DMS153 (cell line): ENCODE results near the gene ACOT12.

Experiments
- DNase-seq: peaks from one replicate; lab custom pipeline; 2025; lab: John Stamatoyannopoulos, UW

ACOT12 gene

DNA sequence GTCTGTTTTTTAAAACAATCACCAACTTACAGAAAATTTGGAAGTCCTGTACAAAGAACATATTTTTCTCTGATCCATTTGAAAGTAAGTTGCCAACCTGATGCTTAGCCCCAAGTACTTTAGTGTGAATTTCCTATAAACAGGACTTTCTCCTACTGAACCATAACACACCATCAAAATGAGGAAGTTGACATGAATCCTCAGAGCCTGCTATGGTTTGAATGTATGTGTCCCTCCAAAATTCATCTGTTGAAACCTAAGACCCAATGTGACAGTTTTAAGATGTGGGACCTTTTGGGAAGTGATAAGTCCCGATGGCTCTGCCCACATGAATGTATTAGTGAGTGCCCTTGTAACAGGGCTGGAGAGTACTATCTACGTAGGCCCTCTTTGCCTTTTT, 6.4 kb upstream of the ACOT12 start:
- DNase-seq = no peak

DNA sequence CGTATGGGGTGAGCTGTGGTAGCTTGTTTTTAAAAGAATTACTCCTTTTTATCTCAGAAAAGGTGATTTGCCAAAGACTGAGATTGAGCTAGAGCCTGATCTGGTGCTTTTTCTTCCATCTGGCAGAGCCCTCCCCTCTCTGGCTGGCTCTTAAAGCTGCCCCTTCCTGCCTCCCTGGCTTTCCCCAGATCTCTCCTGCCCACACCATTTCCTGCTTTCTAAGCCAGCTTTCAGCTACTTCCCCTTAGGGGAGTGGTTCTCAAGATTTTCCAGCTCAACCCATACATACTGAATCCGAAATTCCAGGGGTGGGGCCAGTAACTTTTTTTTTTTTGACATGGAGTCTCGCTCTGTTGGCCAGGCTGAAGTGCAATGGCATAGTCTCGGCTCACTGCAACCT, 4.8 kb upstream of the ACOT12 start:
- no peak for DNase-seq

DNA sequence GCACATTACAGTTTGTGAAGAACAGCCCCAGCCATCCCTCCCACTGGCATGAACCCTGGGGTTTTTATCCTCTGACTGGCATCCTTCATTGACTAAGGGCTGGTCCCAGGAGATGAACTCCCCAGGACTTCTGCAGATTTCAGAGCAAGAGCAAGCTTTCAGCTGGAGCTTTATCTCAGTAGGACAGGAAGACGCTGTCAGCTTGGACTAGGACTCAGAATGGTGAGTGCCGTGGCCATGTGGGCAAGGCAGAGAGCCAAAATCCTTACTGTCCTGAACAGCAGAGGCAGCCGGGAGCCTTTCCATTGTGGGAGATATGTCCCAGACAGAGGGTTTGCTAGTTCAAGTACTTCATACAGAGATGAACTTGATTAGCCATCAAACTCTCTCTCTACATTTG, 3.2 kb upstream of the ACOT12 start:
- no peak for DNase-seq

DNA sequence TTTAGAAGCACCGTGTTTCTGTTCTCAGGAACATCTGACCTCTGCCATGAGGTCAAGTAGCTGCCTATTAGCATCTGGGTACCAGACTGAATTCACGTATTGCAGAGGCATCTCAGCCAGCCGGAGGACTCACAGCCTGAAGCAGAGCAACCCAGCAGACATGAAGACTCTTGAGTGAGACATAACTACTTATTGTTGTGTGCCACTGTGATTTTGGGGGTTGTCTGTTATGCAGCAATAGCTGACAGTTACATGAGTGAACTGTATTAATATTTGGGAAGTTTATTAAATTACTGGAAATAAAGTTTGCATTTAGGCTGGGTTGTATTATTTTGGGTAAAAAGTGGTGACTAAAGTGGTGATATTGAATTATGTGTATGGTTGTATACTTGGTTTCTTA, 1.3 kb upstream of the ACOT12 start:
- DNase-seq = no peak

DNA sequence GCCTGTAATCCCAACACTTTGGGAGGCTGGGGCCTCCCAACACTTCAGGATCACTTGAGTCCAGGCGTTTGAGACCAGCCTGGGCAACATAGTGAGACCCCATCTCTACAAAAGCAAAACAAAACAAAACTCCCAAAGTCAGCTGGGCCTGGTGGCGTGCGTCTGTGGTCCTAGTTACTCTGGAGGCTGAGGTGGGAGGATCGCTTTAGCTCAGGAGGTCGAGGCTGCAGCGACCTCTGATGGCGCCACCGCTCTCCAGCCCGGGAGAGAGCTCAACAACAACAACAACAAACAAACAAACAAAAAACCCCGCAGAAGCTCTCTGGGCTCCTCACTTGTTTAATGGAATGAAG, 528 bp downstream of the ACOT12 start:
- no peak for DNase-seq

DNA sequence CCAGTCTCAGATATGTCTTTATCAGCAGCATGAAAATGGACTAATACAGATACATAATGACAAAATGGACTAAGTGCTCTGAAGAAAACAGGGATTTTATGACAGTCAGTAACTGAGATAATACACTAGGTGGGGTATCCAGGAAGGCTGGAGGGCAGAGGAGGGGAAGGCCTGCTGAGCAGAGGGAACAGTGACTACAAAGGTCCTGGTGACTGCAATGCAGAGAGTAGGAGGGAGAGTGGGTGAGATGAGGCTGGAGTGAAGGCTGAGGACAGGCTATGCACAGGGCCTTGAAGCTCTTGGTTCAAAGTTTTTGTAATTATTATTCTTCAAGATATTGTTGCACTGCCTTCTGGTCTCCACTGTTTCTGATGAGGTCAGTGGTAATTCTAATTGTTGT, 4.9 kb downstream of the ACOT12 start:
- no peak for DNase-seq

DNA sequence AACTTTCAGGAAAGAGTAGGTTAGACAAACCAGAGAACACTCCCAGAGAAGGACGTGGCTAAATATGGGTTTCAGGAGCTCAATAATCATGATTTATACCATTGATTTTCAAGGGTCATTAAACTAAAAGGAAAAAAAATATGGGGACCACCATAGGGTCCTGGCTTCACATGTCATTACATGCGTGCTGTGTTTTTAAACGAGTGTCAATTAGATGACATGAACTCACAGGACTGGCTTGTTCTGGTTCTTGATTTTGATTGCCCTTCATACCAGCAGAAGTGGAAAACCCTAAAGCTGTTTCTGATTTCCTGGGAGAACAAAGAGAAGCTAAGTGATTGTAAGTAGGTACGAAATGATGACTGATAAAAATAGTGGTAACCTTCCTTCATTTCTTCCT, 5.8 kb downstream of the ACOT12 start:
- DNase-seq = no peak

DNA sequence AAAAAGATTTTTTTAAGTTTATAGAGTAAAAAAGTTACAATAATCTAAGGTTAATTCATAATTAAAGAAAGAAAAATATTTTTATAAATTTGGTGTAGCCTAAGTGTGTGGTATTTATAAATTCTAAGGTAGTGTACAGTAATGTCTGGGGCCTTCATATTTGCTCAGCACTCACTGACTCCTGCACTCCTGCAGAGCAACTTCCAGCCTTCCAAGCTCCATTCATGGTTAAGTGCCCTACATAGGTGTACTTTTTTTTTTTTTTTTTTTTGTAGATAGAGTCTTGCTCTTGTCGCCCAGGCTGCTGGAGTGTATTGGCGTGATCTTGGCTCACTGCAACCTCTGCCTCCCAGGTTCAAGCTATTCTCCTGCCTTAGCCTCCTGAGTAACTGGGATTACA, 10.1 kb downstream of the ACOT12 start:
- no peak for DNase-seq

DNA sequence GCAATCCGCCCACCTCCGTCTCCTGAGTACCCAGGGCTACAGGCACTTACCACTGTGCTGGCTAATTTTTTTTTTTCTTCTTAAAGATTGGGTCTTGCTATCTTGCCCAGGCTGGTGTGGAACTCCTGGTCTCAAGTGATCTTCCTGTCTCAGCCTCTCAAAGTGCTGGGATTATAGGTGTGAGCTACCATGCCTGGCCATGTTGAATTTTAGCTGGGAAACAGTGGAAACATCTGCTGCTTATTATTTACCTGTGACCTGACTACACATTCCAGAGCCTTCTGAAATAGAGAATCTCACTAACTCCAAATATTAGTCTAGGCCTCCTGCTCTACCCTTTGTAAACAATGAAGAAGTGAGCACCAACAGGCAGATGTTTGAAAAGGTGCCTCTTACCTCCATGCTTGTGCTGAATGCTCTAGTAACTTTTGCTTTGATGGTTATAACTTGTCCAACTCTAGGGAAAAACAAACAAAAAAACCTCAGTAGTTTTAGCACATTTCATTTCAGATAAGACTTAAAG, 22.5 kb downstream of the ACOT12 start:
- no peak for DNase-seq

DNA sequence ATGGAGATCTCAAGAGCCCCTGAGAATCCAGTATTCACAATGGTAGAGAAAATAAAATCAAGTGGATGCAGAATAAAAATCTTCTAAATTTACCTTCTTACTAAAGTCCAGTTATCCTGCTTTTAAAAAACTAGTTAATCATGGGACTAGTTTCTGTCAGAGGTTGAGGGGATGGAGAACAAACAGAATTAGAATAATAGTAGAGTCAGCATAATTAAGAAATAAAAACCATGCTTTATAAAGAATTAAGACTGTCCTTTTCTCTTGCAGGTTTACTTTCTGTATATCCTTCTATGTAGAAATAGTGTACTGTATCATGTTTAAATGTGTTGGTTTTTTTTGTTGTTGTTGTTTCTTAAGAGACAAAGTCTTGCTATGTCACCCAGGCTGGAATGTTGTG, 23.0 kb downstream of the ACOT12 start:
- no peak for DNase-seq

DNA sequence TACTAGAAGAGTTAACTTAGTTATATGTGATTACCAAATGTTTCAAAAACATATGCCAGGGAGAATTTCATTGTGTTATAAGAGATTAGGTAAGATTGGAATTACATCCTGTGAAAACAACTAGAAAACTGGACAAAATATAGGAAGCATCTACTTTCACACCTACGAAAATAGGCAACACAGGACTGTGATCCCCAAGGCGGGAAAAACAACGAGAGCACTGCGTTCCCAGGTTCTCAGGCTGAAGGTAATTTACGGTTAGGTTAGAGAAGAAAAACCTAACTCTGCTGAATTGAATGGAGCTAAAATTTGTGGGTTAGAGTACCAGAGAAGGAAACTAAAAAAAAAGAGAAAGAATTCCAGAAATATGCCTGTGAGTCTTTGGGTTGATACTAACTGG, 28.4 kb downstream of the ACOT12 start:
- DNase-seq = no peak

DNA sequence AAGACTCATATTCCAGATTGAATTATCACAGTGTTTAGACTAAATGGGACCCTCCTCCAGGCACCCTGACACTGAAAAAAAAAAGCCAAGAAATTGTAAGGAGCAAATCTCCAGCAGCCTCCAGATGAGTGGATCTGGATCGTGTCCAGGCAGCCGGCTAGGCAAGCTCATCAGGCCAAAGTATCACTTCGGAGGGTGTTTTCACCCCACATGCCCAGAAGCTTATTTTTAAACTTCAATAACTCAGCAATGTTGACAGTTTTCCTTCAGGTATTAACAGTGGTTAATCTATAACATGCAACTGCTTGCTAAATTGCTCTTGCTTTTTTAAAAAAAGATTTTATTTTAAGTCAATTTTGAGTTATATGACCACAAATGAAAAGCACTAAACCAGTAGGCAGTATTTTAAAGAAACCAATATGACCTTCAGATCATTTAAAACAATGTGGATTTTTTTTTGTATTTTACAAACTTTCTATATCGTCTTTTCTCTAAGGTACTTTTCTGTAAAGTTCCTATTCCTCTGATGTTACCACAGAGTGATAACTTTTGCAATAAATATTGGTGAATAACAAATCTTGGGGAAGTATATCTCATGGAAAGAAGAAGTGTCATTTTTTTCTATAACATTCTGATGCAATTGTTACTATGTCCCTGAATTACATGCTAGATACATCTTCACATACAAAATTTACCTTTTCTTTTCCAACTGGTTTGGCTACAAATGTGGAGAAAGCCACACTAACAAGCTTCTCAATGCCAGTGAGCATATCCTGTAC, 30.7 kb downstream of the ACOT12 start:
- DNase-seq = no peak

DNA sequence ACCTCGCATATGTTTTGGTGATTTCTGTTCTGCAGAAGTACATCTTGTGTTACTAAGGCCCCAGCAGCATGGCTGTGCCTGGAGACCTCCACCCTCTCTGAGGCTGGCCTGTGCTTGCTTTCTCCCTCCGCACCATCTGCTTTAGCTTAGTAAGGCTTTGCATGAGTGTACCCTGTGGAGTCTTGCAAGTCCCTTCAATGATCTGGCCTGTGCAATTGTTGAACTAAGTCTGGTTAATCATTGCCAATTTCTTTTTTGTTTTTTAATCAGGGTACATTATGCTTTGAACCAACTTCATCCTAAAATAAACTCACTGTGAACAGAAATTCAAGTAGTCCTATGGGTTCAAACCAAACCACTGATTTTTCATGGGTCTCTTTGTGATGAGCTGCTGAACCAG, 32.3 kb downstream of the ACOT12 start:
- no peak for DNase-seq

DNA sequence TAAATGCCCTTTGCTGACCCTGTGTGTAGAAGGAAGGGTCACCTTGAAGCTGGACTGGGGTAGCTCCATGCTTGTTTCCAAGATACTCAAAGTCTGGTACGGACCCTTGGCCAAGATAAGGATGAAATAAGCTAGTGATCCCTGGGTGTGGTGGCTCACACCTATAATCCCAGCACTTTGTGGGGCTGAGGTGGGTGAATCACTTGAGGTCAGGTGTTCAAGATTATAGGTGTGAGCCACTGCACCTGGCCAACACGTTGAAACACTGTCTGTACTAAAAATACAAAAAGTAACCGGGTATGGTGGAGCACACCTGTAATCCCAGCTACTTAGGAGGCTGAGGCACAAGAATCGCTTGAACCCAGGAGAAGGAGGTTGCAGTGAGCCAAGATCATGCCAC, 33.3 kb downstream of the ACOT12 start:
- DNase-seq = no peak

DNA sequence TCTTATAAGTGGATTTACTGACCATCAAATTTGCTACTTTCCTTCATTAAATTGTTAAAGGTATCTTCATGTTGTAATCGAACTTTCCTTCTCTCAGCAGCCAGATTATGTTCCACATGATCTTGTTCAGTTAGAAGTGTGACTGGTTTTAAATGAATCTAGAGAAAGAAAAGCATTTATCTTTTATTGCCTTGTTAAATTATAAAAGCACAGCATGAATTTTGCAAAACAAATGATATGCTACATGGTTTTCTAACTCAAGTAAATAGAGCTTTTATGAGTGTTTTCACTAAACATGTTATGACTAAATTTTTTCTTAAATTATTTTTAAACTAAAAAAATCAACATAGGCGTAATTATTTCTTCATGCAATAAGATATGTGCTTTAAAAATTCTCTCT, 34.1 kb downstream of the ACOT12 start:
- DNase-seq = no peak

DNA sequence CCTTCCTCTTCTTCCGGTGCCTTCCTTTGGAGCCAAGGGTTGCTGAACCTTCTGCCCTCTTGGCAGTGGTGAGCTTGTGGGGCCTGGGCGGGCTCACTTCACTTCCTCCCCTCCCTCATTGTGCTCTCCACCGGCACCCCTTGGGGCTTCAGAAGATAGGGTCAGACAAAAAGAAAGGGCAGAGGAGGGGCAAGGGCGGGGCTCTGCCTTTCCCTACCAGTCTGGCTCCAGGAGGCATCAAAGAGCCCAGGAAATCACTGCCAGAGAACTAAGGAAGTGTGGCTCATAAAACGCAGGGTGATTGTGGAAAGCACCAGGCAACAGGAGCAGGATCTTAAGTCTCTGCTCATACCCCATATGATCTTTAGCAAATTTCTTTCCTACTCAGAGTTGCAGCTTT, 34.8 kb downstream of the ACOT12 start:
- DNase-seq = no peak

DNA sequence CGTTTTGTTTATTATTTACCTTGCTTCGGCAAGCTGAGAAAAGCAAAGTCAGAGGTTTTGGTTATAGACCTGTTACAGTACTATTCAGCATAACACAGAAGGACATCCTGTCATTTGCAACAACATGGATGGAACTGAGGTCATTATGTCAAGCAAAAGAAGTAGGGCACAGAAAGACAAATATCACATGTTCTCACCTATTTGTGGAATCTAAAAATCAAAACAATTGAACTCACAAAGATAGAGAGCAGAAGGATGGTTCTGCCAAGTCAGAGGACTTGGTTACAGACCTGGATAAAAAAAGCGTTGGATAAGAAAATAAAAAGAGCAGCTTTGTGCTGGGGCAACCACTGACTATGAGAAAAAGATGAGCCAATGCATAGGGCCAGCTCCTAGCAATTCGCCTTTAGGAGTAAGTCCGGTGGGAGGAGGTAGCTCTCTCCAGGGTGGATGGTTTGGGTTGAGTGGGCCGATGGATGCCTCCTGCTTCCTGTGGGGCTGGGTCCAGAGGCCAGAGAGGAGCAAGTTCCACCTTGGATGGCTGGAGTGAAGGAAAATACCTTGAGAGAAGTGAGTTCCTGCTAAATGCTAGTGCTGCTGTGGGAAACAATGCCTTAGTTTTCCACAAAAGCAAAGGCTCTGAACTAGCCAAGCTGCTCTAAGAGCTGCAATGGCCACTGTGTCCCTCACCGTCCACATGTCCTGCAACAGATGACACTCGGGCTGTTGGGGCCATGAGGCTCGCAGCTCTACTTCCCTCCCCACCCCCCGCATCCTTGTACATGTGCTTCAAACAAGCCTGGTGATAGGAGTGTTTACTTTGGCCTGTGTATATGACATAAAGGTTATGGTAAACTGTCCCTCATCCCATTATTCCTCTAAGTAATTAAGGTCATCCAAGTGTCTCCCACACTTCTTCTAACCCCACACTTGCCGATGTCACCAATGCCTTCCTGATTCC, 38.4 kb downstream of the ACOT12 start:
- no peak for DNase-seq

DNA sequence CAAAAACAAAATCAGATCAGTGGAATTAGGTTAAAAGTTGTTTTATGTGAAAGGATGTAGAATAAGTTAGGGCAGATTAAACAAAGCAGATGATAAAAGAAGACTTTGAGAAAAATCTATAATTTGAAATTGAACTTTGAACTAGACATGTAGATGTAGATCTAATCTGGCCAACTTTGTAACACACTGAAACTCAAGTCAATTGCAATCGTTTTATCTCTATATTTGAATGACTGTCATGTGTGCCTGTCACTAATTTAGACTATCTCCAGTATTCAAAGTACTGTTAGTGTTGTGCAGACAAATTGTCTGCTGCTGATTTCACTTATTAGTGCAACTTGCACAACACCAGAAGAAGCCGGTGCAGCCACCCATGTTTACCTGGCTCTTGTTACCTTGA, 39.8 kb downstream of the ACOT12 start:
- no peak for DNase-seq

DNA sequence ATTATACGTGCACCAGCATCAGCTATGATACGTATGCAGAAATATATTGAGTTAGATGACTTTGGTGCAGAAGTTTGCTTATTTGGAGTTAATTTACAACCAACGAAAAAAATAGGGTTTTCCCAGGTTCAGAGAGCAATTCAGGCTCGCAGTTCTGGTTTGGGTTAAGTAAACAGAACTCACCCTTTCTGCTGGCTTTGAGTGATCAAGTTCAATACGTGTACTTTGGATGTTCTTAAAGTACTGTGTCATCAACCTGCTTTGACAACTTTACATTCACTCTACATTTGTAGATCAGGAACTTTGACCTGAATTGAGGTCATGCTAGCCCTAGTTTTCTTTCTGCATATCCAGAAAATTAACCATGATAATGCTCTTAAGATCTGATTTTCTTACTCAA, 40.7 kb downstream of the ACOT12 start:
- DNase-seq = no peak

DNA sequence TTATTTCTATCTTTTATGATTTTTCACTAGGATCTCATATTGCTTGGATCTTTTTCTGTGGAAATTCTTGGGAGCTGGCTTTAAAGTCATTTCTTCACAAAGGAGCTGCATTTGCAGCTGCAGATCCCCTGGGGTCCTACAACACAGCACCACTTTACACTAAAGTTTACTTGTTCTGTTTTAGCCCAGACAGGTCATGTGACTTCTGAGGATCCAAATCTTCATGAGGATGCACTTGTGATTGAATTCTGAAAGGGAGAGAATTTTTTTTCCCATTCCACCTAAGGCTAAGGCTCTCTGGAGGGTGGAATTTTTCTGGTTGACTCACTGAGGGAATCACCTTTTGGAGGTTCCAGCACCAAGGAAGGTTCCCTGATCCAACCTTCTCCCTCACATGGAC, 43.4 kb downstream of the ACOT12 start:
- DNase-seq = no peak

DNA sequence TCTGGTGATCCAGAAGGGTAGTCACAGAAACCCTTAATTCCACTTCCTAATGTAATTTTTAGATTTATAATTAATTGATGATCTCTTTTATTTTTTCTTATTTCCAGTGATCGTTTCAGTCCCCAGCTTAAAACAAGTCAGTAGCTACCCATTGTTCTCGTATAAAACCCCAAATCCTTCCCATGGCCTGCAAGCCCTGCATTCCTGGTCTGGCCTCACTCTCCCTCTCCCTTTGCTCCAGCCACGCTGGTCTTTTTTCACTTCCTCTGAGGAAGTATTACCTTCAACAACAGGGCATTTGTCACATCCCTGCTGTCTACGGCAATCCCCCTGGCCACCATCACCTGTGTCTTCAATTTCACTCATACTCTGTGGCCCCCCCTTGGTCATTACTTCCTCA, 44.8 kb downstream of the ACOT12 start:
- no peak for DNase-seq

DNA sequence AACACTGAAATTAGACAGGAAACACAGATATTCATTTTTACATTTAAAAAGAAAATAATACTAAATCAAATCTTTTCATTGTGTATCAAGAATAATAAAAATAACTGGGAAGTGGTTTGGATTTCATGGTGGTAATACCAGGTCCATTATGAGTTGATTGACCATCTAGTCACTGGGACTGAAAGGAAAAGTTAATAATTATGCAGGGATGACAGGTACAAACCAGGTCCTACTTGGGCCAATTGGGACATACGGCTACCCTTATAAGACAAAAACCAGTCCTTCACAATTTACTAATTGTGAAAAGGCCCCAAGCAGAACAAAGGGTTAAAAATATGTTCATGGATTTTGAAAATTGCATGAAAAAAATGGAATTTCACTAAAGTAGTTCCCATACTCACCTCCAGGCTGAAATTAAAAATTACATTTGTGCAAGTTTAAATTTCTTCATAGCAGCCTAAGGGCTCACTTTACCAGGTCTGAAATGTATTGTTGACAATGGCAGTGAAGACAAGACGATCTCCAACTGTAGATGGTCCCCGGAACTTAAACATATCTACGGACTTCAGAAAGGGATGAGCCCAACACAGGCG, 48.4 kb downstream of the ACOT12 start:
- DNase-seq = no peak

DNA sequence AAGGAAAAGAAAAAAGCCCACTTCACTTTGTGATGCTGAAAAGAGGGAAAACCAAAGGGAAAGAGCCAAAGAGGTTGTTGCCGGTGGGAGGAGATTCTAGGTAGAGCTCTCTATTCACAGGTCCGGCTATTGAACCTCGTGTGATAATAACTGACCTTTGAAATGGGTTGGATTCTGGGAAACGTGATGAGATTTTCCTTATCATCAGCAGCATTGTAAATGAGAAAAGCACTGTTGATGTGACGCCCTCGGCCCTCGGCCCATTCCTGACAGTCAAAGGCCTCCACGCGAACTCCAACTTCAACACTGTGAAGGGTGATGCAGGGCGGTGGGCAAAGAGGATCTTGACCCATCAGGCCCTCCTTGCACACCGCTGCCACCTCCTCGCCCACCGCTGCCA, 49.2 kb downstream of the ACOT12 start:
- no peak for DNase-seq
